Gastroesophageal sphincter (tissue), 3 donors: ENCODE data around the gene MIB2.

Experiments
- POLR2A ChIP-seq, 2 donors: fragments of 450-650 bp; IDR thresholded peaks; one replicate each; pipeline ENCODE4 v1.6.1; 2017; ENCODE audit warnings: antibody characterized with exemption in 2 of 2, mild to moderate bottlenecking in 2 of 2, moderate library complexity in 1 of 2
- TF ChIP-seq, protein P1 (sequence below), 4 experiments: fragments of 200-600 bp in 2 of 4; fragments of 450-650 bp in 2 of 4; sonication (generic) in 1 of 4; IDR thresholded peaks; one replicate each; pipeline ENCODE4 v1.5.1; 2017 to 2019; ENCODE audit warnings: antibody characterized with exemption in 4 of 4, mild to moderate bottlenecking in 2 of 4, moderate library complexity in 2 of 4

DNA sequence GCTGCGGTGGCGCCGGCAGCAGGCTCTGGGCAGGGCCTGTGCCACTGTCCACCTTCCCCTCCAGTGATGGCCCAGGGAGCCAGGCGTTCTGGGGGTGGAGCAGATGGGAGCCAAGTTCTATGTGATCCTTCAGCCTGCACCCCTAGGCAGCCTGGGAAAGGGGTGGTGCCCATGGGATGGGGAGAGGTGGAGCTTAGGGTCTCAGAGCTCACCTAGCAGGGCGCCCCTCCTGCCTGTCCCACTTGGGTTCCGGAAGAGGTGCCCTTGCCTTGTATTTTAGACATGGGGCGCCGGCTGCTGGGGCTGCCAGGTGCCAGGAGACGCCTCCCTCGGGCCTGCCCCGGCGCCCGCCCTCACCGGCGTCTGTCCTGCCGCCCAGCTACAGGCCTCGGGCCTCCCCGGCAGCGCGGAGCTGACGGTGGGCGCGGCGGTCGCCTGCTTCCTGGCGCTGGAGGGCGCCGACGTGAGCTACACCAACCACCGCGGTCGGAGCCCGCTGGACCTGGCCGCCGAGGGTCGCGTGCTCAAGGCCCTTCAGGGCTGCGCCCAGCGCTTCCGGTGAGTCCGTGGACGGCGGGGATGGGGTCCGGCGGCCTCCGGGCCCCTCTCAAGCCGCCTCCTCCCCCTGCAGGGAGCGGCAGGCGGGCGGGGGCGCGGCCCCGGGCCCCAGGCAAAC, 13.6 kb downstream of the MIB2 start:
- TF ChIP-seq, protein P1, sequence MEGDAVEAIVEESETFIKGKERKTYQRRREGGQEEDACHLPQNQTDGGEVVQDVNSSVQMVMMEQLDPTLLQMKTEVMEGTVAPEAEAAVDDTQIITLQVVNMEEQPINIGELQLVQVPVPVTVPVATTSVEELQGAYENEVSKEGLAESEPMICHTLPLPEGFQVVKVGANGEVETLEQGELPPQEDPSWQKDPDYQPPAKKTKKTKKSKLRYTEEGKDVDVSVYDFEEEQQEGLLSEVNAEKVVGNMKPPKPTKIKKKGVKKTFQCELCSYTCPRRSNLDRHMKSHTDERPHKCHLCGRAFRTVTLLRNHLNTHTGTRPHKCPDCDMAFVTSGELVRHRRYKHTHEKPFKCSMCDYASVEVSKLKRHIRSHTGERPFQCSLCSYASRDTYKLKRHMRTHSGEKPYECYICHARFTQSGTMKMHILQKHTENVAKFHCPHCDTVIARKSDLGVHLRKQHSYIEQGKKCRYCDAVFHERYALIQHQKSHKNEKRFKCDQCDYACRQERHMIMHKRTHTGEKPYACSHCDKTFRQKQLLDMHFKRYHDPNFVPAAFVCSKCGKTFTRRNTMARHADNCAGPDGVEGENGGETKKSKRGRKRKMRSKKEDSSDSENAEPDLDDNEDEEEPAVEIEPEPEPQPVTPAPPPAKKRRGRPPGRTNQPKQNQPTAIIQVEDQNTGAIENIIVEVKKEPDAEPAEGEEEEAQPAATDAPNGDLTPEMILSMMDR (IDR thresholded peaks at IDR 0.05) = no peak
- TF ChIP-seq POLR2A (IDR thresholded peaks at IDR 0.05) = no peak
